IMR-90 (cell line): ENCODE results near the gene ZDHHC14. TPM values are rescaled to one million over a fixed set of nuclear protein-coding genes. Genes with fewer than 3 reads are reported as not detected.
"Not testable (repeated sequence)": the region's sequence is repeated elsewhere in the genome, so short reads cannot be mapped to it uniquely, and the experiment has no call there.

ENCODE experiments used
- ATAC-seq: fragments of 200-7000 bp; cut with Tn5 transposase; 2 replicates; pipeline ENCODE4 v1.9.1; 2020; ENCODE audit warnings: low read depth, mild to moderate bottlenecking, moderate library complexity
- BruUV-seq: library from RNA; stranded (reverse); fragments of 400-500 nt; replicated peaks from 2 replicates; lab custom pipeline; 2021; lab: Mats Ljungman, UMichigan
- CTCF ChIA-PET: fragments of 300-600 bp; formaldehyde crosslinking; extraction: SDS; loops from one replicate; lab custom pipeline; 2021; ENCODE audit warnings: antibody characterized with exemption; lab: Yijun Ruan, JAX
- POLR2A ChIA-PET: fragments of 300-600 bp; sonication (Branson Sonifier 250); formaldehyde crosslinking; loops from one replicate; lab custom pipeline; 2022; ENCODE audit warnings: antibody characterized with exemption; ENCODE audit not compliant: unreplicated experiment; lab: Charles Lee
- DNase-seq: peaks from one replicate; pipeline ENCODE4 v3.0.0; 2013
- H2AFZ ChIP-seq: replicated peaks from 2 replicates; pipeline ENCODE3; 2013; ENCODE audit warnings: low read length, mild to moderate bottlenecking; ENCODE audit not compliant: poor library complexity
- H2AK5ac ChIP-seq: 2 replicates; pipeline ENCODE4 v1.6.1; 2013; ENCODE audit warnings: low read depth, low read length, inconsistent platforms
- H2AK9ac ChIP-seq: replicated peaks from 2 replicates; pipeline ENCODE3; 2013; ENCODE audit warnings: mild to moderate bottlenecking, low read depth, low read length, moderate library complexity; ENCODE audit not compliant: poor library complexity
- H2BK120ac ChIP-seq: 2 replicates; pipeline ENCODE4 v1.6.1; 2013; ENCODE audit warnings: low read depth, low read length, inconsistent platforms
- H2BK15ac ChIP-seq: 3 replicates; pipeline ENCODE4 v1.6.1; 2013; ENCODE audit warnings: low read depth, low read length, inconsistent platforms
- H2BK20ac ChIP-seq: 2 replicates; pipeline ENCODE4 v1.6.1; 2013; ENCODE audit warnings: low read depth, mild to moderate bottlenecking, inconsistent platforms, low read length, moderate library complexity
- H2BK5ac ChIP-seq: 2 replicates; pipeline ENCODE4 v1.6.1; 2013; ENCODE audit warnings: mild to moderate bottlenecking, low read depth, low read length, inconsistent platforms; ENCODE audit not compliant: poor library complexity, severe bottlenecking
- H3K14ac ChIP-seq: replicated peaks from 2 replicates; pipeline ENCODE4 v1.6.1; 2013; ENCODE audit warnings: low read depth, low read length, inconsistent platforms
- H3K18ac ChIP-seq: 2 replicates; pipeline ENCODE4 v1.6.1; 2013; ENCODE audit warnings: low read depth, low read length, control low read depth
- H3K23ac ChIP-seq: 2 replicates; pipeline ENCODE4 v1.6.1; 2013; ENCODE audit warnings: low read depth, low read length, inconsistent platforms
- H3K27ac ChIP-seq: 2 replicates; pipeline ENCODE4 v1.5.1; 2013; ENCODE audit warnings: mild to moderate bottlenecking, control low read depth, low read length; ENCODE audit not compliant: insufficient read depth
- H3K27me3 ChIP-seq: 2 replicates; pipeline ENCODE4 v1.6.1; 2013; ENCODE audit warnings: low read length; ENCODE audit not compliant: control insufficient read depth, insufficient read depth
- H3K36me3 ChIP-seq: 2 replicates; pipeline ENCODE4 v1.6.1; 2013; ENCODE audit warnings: low read length, mixed read lengths; ENCODE audit not compliant: control insufficient read depth, insufficient read depth
- H3K4ac ChIP-seq: 2 replicates; pipeline ENCODE4 v1.6.1; 2013; ENCODE audit warnings: low read depth, low read length, inconsistent platforms
- H3K4me1 ChIP-seq: 2 replicates; pipeline ENCODE4 v1.6.1; 2013; ENCODE audit warnings: low read length, mixed read lengths; ENCODE audit not compliant: control insufficient read depth, insufficient read depth
- H3K4me2 ChIP-seq: 2 replicates; pipeline ENCODE4 v1.6.1; 2013; ENCODE audit warnings: low read depth, mild to moderate bottlenecking, control low read depth, low read length, moderate library complexity
- H3K4me3 ChIP-seq: 2 replicates; pipeline ENCODE4 v1.5.1; 2013; ENCODE audit warnings: low read depth, mild to moderate bottlenecking, control low read depth, low read length, moderate library complexity; ENCODE audit not compliant: insufficient read depth
- H3K56ac ChIP-seq: 2 replicates; pipeline ENCODE4 v1.6.1; 2013; ENCODE audit warnings: low read length, inconsistent platforms; ENCODE audit not compliant: insufficient read depth; ENCODE audit errors: extremely low read depth
- H3K79me1 ChIP-seq, 2 experiments: 2 replicates each; pipeline ENCODE4 v1.6.1; 2013; ENCODE audit warnings: low read length in 2 of 2, inconsistent platforms in 1 of 2, low read depth in 1 of 2
- H3K9ac ChIP-seq: 2 replicates; pipeline ENCODE4 v1.6.1; 2013; ENCODE audit warnings: low read depth, low read length, control low read depth
- H3K9me1 ChIP-seq: 2 replicates; pipeline ENCODE4 v1.6.1; 2013; ENCODE audit warnings: low read length, inconsistent platforms; ENCODE audit not compliant: insufficient read depth
- H3K9me3 ChIP-seq: 2 replicates; pipeline ENCODE4 v1.6.1; 2013; ENCODE audit warnings: low read length; ENCODE audit not compliant: control insufficient read depth, insufficient read depth
- H4K20me1 ChIP-seq: 2 replicates; pipeline ENCODE4 v1.6.1; 2013; ENCODE audit warnings: low read length, inconsistent platforms; ENCODE audit not compliant: insufficient read depth
- H4K5ac ChIP-seq: 2 replicates; pipeline ENCODE4 v1.6.1; 2013; ENCODE audit warnings: mild to moderate bottlenecking, low read depth, low read length, control low read depth
- H4K8ac ChIP-seq, 2 experiments: 2 replicates each; pipeline ENCODE4 v1.6.1; 2013; ENCODE audit warnings: low read depth in 2 of 2, low read length in 2 of 2, control low read depth in 1 of 2, inconsistent platforms in 1 of 2
- H4K91ac ChIP-seq: 2 replicates; pipeline ENCODE4 v1.6.1; 2013; ENCODE audit warnings: low read depth, low read length, inconsistent platforms; ENCODE audit not compliant: insufficient read depth
- WGBS, 2 experiments: methylation state at CpG; one replicate each; pipeline versions ENCODE4 v1.1.5 to v1.1.7; 2013; ENCODE audit warnings: missing lambda C conversion rate in 2 of 2; ENCODE audit not compliant: insufficient read length in 1 of 2; ENCODE audit errors: extremely low coverage in 2 of 2; 5-methylcytosine and 5-hydroxymethylcytosine counted together
- dilution Hi-C: fragments of 300-500 bp; cut with HindIII; formaldehyde crosslinking; loops from one replicate; pipeline ENCODE4 v1.14.3; 2018; ENCODE audit warnings: low sequenced_read_pairs; ENCODE audit not compliant: unreplicated experiment
- in situ Hi-C: fragments of 300-500 bp; cut with MboI; formaldehyde crosslinking; loops from 3 replicates; pipeline ENCODE4 v1.14.3; 2019; ENCODE audit warnings: low sequenced_read_pairs, inconsistent platforms, mixed read lengths
- intact Hi-C: fragments of 100-400 bp; cut with micrococcal nuclease; formaldehyde crosslinking; loops from 2 replicates; pipeline ENCODE4 v1.10.0; 2022
- polyA plus RNA-seq, 3 experiments: library from polyadenylated mRNA; depleted of rRNA; stranded (reverse); fragments of >200 nt; gene quantifications; 2 replicates each; pipeline ENCODE4 v1.2.3, GENCODE V29; 2012; ENCODE audit warnings: low replicate concordance in 1 of 3
- total RNA-seq: library from RNA; depleted of rRNA; stranded (reverse); fragments of >200 nt; gene quantifications from 2 replicates; pipeline ENCODE4 v1.2.3, GENCODE V29; 2012

The ZDHHC14 gene
- total and polyA plus RNA-seq, 2 of the 4 experiments (the other 2 are of a cell fraction): 0.90 to 2.0 TPM

DNA sequence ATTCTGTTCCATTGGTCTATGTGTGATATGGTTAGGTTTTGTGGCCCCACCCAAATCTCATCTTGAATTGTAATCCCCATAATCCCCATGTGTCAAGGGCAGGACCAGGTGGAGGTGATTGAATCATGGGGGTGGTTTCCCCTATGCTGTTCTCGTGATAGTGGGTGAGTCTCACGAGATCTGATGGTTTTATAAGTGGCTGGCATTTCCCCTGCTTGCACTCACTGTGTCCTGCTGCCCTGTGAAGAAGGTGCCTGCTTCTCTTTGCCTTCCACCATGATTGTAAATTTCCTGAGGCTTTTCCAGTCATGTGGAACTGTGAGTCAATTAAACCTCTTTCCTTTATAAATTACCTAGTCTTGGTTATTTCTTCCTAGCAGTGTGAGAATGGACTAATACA lies 197.5 kb downstream of the ZDHHC14 start:
- H2BK20ac ChIP-seq, H2AK5ac ChIP-seq, H3K18ac ChIP-seq, H3K4me3 ChIP-seq, H2BK120ac ChIP-seq, H3K27ac ChIP-seq, H4K91ac ChIP-seq, H3K36me3 ChIP-seq, intact Hi-C loops, CTCF ChIA-PET, H3K9me1 ChIP-seq, H3K23ac ChIP-seq, H4K8ac ChIP-seq, H3K9ac ChIP-seq, ATAC-seq, H2AFZ ChIP-seq, H2BK15ac ChIP-seq, H3K27me3 ChIP-seq, H3K9me3 ChIP-seq, H3K14ac ChIP-seq, H4K5ac ChIP-seq, H2BK5ac ChIP-seq, DNase-seq, H3K4me2 ChIP-seq, H3K56ac ChIP-seq, H4K20me1 ChIP-seq, H3K4me1 ChIP-seq, H2AK9ac ChIP-seq, BruUV-seq, H3K79me1 ChIP-seq, H3K4ac ChIP-seq, dilution Hi-C loops, in situ Hi-C loops: not testable (repeated sequence)
- no CpG with 5 or more reads among the region's 2 CpGs for WGBS, 2 experiments
- POLR2A ChIA-PET: interaction anchor here (0.6 kb wide), 1 partner anchor 16 kb away, joined by 5 read pairs; no protein-coding TSS in a partner anchor
